Aorta (tissue), 5 donors: Measurements from ENCODE around the gene SLC4A11. TPM values are rescaled to one million over a fixed set of nuclear protein-coding genes. Genes with fewer than 3 reads are reported as not detected.

ENCODE experiments used
- ATAC-seq: fragments of 200-7000 bp; cut with Tn5 transposase; one replicate; pipeline ENCODE4 v1.9.1; 2022; ENCODE audit warnings: moderate library complexity; ENCODE audit not compliant: low FRiP score
- DNase-seq, 2 donors: peaks; one replicate each; pipeline ENCODE4 v3.0.0-alpha.2; 2020
- H3K27ac ChIP-seq, 2 donors: one replicate each; pipeline ENCODE4 v1.5.1; 2013; ENCODE audit warnings: low read length in 2 of 2, mild to moderate bottlenecking in 2 of 2, moderate library complexity in 2 of 2, control low read depth in 1 of 2, inconsistent platforms in 1 of 2, low read depth in 1 of 2
- H3K27me3 ChIP-seq, 2 donors: one replicate each; pipeline ENCODE4 v1.6.1; 2013; ENCODE audit warnings: control low read depth in 1 of 2, low read length in 1 of 2, mild to moderate bottlenecking in 1 of 2, moderate library complexity in 1 of 2; ENCODE audit not compliant: insufficient read depth in 2 of 2, control insufficient read depth in 1 of 2
- H3K36me3 ChIP-seq, 2 donors: one replicate each; pipeline ENCODE4 v1.6.1; 2013; ENCODE audit warnings: control low read depth in 1 of 2, low read length in 1 of 2, mild to moderate bottlenecking in 1 of 2; ENCODE audit not compliant: insufficient read depth in 2 of 2, control insufficient read depth in 1 of 2
- H3K4me1 ChIP-seq, 2 donors: one replicate each; pipeline ENCODE4 v1.6.1; 2013; ENCODE audit warnings: low read length in 2 of 2, control low read depth in 1 of 2, mild to moderate bottlenecking in 1 of 2, moderate library complexity in 1 of 2; ENCODE audit not compliant: insufficient read depth in 2 of 2, control insufficient read depth in 1 of 2
- H3K4me3 ChIP-seq, 2 donors: one replicate each; pipeline ENCODE4 v1.5.1; 2013; ENCODE audit warnings: low read length in 2 of 2, control low read depth in 1 of 2, mild to moderate bottlenecking in 1 of 2
- H3K9me3 ChIP-seq: one replicate; pipeline ENCODE4 v1.6.1; 2013; ENCODE audit warnings: mild to moderate bottlenecking, low read length; ENCODE audit not compliant: control insufficient read depth
- WGBS, 2 donors: extraction: QIAGEN DNeasy Blood & Tissue Kit; methylation state at CpG; one replicate each; pipeline ENCODE4 v1.1.7; 2013; 5-methylcytosine and 5-hydroxymethylcytosine counted together
- intact Hi-C, 2 donors: fragments of 100-400 bp; cut with DNase I; formaldehyde crosslinking; loops; one replicate each; pipeline versions ENCODE4 v1.14.2 to v1.15.0; 2022
- polyA plus RNA-seq, 2 donors: library from polyadenylated mRNA; stranded (reverse); fragments of 200-250 nt; gene quantifications; one replicate each; pipeline ENCODE4 v1.2.3, GENCODE V29; 2013
- total RNA-seq, 2 donors: library from RNA; stranded (reverse); fragmentation: NEBNext Ultra II Directional; extraction: Animal tissue kit (Norgen Biotek cat#: 25700); gene quantifications; one replicate each; pipeline ENCODE4 v1.2.1, GENCODE V29; 2021
- donor health status: healthy with polysubstance abuse.
- donor health status: Bipolar disorder and iron deficiency.
- donor health status: DM: no; HTN: no; CAD: no.
- donor health status: DM: no; HTN: no; CAD: no.
- donor health status: DM: yes; HTN: yes; CAD: no.

The SLC4A11 gene
- total and polyA plus RNA-seq, 4 donors: 0.23 to 0.63 (median 0.29) TPM; not detected in 1

GRCh38 chr20:3242172-3242692 lies 3.2 kb upstream of the SLC4A11 start:
- Histone ChIP-seq H3K4me3 (no peak overlapping the region), H3K27me3 (no peaks in the 10 kb centered on the region), H3K9me3 (no peaks in the 10 kb centered on the region), H3K4me1 (no peaks in the 10 kb centered on the region), H3K27ac (no peak overlapping the region), H3K36me3 (no peaks in the 10 kb centered on the region)
- 70 to 74% methylated on average over 6 of the region's 6 CpGs for whole genome bisulfite sequencing, 2 donors
- ATAC-seq: no peak
- no peak for DNase-seq
- intact Hi-C loops: no loop called here

- no peaks in the 10 kb centered on the region for H3K36me3 ChIP-seq
- no peaks in the 10 kb centered on the region for H3K27me3 ChIP-seq
- H3K9me3 ChIP-seq: no peaks in the 10 kb centered on the region
- H3K4me3 ChIP-seq: no peak overlapping the region
- H3K27ac ChIP-seq: no peak overlapping the region
- DNase-seq (no peak), ATAC-seq (no peak)
- intact Hi-C loops: no loop called here
- no peaks in the 10 kb centered on the region for H3K4me1 ChIP-seq
- 91 to 94% methylated on average over 15 of the region's 15 CpGs for WGBS, 2 donors
These were observed 1.9 kb upstream of the SLC4A11 start for GRCh38 chr20:3240776-3241363.

- Histone ChIP-seq H3K27me3 (no peaks in the 10 kb centered on the region), H3K27ac (no peak overlapping the region), H3K9me3 (no peaks in the 10 kb centered on the region), H3K4me3 (peak overlapping the region in 1 of 2 donors; percentile 63), H3K36me3 (no peaks in the 10 kb centered on the region), H3K4me1 (no peaks in the 10 kb centered on the region)
- WGBS, 2 donors: 18 to 22% methylated on average over 54 of the region's 54 CpGs
- intact Hi-C loops: no loop called here
- ATAC-seq (no peak), DNase-seq (no peak)
These were observed 1.1 kb upstream of the SLC4A11 start for GRCh38 chr20:3239867-3240775.

GRCh38 chr20:3238616-3239025 lies 369 bp downstream of the SLC4A11 start:
- Histone ChIP-seq H3K27ac (no peak overlapping the region), H3K9me3 (no peaks in the 10 kb centered on the region), H3K36me3 (no peaks in the 10 kb centered on the region), H3K4me1 (no peaks in the 10 kb centered on the region), H3K4me3 (peak overlapping the region; percentile 44 to 63), H3K27me3 (no peaks in the 10 kb centered on the region)
- 1% methylated on average over 47 to 48 of the region's 48 CpGs for WGBS, 2 donors
- DNase-seq: peak in 1 of 2 donors; percentile 58
- intact Hi-C loops: no loop called here
- no peak for ATAC-seq

- 4% methylated on average over 48 to 59 of the region's 59 CpGs for WGBS, 2 donors
- intact Hi-C loops: no loop called here
These were observed 903 bp downstream of the SLC4A11 start for GRCh38 chr20:3237958-3238615.

GRCh38 chr20:3237011-3237957 lies 1.7 kb downstream of the SLC4A11 start:
- WGBS, 2 donors: 66 to 68% methylated on average over 25 of the region's 25 CpGs
- Histone ChIP-seq H3K4me1 (no peaks in the 10 kb centered on the region), H3K27me3 (no peaks in the 10 kb centered on the region), H3K27ac (no peak overlapping the region), H3K9me3 (no peaks in the 10 kb centered on the region), H3K4me3 (no peak overlapping the region), H3K36me3 (no peaks in the 10 kb centered on the region)
- DNase-seq: no peak
- intact Hi-C loops: no loop called here
- ATAC-seq: no peak

More at GRCh38 chr20:3237958-3238615, 903 bp downstream of the SLC4A11 start:
- Histone ChIP-seq H3K27ac (no peak overlapping the region), H3K4me3 (peak overlapping the region; percentile 44 to 63), H3K4me1 (no peaks in the 10 kb centered on the region), H3K36me3 (no peaks in the 10 kb centered on the region), H3K9me3 (no peaks in the 10 kb centered on the region), H3K27me3 (no peaks in the 10 kb centered on the region)
- ATAC-seq: no peak
- no peak for DNase-seq

GRCh38 chr20:3235666-3236324 lies 3.2 kb downstream of the SLC4A11 start:
- intact Hi-C loops: no loop called here
- no peaks in the 10 kb centered on the region for H3K9me3 ChIP-seq
- no peaks in the 10 kb centered on the region for H3K36me3 ChIP-seq
- DNase-seq (no peak), ATAC-seq (no peak)
- WGBS, 2 donors: 73 to 79% methylated on average over 4 of the region's 4 CpGs
- no peak overlapping the region for H3K27ac ChIP-seq
- H3K27me3 ChIP-seq: no peaks in the 10 kb centered on the region
- H3K4me3 ChIP-seq: no peak overlapping the region
- no peaks in the 10 kb centered on the region for H3K4me1 ChIP-seq
